ENCODE measurements around the gene SLC29A2.

DNA sequence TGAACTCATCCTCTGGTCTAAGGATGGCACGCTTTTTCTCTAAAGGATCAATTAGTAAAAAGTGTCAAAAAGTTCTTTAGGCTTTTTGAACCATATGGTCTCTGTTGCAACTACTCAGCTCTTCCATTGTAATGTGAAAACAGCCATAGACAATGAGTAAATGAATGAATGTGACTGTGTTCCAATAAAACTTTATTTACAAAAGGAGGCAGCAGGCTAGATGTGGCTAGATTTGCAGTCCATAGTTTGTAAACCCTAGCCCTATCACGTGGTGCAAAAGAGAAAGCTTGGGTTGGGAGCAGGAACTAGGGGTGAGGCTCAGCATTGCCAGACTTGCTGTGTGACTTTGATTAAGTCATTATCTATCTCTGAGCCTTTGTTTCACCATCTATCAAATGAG is 43.9 kb upstream of the SLC29A2 start:
- TF ChIP-seq POLR2A (IDR thresholded peaks at IDR 0.05; ENCODE audit: borderline replicate concordance, extremely low read depth, insufficient read depth, insufficient read length), result no peak
- TF ChIP-seq CEBPB (IDR thresholded peaks at IDR 0.05; ENCODE audit: low read depth), result no peak
- TF ChIP-seq SIN3A (IDR thresholded peaks at IDR 0.05; ENCODE audit: low read depth), result no peak
- TF ChIP-seq, protein P1, sequence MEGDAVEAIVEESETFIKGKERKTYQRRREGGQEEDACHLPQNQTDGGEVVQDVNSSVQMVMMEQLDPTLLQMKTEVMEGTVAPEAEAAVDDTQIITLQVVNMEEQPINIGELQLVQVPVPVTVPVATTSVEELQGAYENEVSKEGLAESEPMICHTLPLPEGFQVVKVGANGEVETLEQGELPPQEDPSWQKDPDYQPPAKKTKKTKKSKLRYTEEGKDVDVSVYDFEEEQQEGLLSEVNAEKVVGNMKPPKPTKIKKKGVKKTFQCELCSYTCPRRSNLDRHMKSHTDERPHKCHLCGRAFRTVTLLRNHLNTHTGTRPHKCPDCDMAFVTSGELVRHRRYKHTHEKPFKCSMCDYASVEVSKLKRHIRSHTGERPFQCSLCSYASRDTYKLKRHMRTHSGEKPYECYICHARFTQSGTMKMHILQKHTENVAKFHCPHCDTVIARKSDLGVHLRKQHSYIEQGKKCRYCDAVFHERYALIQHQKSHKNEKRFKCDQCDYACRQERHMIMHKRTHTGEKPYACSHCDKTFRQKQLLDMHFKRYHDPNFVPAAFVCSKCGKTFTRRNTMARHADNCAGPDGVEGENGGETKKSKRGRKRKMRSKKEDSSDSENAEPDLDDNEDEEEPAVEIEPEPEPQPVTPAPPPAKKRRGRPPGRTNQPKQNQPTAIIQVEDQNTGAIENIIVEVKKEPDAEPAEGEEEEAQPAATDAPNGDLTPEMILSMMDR (IDR thresholded peaks at IDR 0.05 in 2 of 3, conservative IDR thresholded peaks at IDR 0.05 in 1 of 3; ENCODE audit: borderline replicate concordance in 1 of 3, insufficient read depth in 1 of 3, low read depth in 2 of 3, low read length in 2 of 3), result no peak
- TF ChIP-seq RAD21 (IDR thresholded peaks at IDR 0.05; ENCODE audit: low read depth), result no peak
- TF ChIP-seq, protein P2, sequence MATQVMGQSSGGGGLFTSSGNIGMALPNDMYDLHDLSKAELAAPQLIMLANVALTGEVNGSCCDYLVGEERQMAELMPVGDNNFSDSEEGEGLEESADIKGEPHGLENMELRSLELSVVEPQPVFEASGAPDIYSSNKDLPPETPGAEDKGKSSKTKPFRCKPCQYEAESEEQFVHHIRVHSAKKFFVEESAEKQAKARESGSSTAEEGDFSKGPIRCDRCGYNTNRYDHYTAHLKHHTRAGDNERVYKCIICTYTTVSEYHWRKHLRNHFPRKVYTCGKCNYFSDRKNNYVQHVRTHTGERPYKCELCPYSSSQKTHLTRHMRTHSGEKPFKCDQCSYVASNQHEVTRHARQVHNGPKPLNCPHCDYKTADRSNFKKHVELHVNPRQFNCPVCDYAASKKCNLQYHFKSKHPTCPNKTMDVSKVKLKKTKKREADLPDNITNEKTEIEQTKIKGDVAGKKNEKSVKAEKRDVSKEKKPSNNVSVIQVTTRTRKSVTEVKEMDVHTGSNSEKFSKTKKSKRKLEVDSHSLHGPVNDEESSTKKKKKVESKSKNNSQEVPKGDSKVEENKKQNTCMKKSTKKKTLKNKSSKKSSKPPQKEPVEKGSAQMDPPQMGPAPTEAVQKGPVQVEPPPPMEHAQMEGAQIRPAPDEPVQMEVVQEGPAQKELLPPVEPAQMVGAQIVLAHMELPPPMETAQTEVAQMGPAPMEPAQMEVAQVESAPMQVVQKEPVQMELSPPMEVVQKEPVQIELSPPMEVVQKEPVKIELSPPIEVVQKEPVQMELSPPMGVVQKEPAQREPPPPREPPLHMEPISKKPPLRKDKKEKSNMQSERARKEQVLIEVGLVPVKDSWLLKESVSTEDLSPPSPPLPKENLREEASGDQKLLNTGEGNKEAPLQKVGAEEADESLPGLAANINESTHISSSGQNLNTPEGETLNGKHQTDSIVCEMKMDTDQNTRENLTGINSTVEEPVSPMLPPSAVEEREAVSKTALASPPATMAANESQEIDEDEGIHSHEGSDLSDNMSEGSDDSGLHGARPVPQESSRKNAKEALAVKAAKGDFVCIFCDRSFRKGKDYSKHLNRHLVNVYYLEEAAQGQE (IDR thresholded peaks at IDR 0.05; ENCODE audit: low read depth), result no peak
- TF ChIP-seq, protein P3, sequence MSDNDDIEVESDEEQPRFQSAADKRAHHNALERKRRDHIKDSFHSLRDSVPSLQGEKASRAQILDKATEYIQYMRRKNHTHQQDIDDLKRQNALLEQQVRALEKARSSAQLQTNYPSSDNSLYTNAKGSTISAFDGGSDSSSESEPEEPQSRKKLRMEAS (IDR thresholded peaks at IDR 0.05), result no peak
- no peak for TF ChIP-seq EZH2phosphoT487 (IDR thresholded peaks at IDR 0.05; ENCODE audit: borderline replicate concordance)
- no peak for TF ChIP-seq POLR2AphosphoS5 (IDR thresholded peaks at IDR 0.05; ENCODE audit: low read depth, low read length)

Measured in HCT116 (cell line).